ENCODE results near the gene GRB10.

GRB10 gene

GRCh38 chr7:50814166-50814565 is 31.5 kb upstream of the GRB10 start:
- no peak for DNase-seq (ENCODE audit: insufficient read length, low spot score)
- no peak for TF ChIP-seq CTCF (IDR thresholded peaks at IDR 0.05; ENCODE audit: insufficient read depth, missing control alignments)
- no peak for FAIRE-seq

GRCh38 chr7:50812841-50813475 is 30.3 kb upstream of the GRB10 start:
- no peak for TF ChIP-seq CTCF (IDR thresholded peaks at IDR 0.05; ENCODE audit: insufficient read depth, missing control alignments)
- FAIRE-seq (no peak), DNase-seq (ENCODE audit: insufficient read length, low spot score) (no peak)

GRCh38 chr7:50812094-50812493 is 29.4 kb upstream of the GRB10 start:
- no peak for FAIRE-seq
- no peak for DNase-seq (ENCODE audit: insufficient read length, low spot score)
- no peak for TF ChIP-seq CTCF (IDR thresholded peaks at IDR 0.05; ENCODE audit: insufficient read depth, missing control alignments)

- TF ChIP-seq CTCF (IDR thresholded peaks at IDR 0.05; ENCODE audit: insufficient read depth, missing control alignments) = no peak
- no peak for FAIRE-seq
- no peak for DNase-seq (ENCODE audit: insufficient read length, low spot score)
These were observed 25.7 kb upstream of the GRB10 start for GRCh38 chr7:50808282-50808888.

GRCh38 chr7:50807026-50807730 is 24.5 kb upstream of the GRB10 start:
- FAIRE-seq = no peak
- DNase-seq (ENCODE audit: insufficient read length, low spot score) = no peak
- TF ChIP-seq CTCF (IDR thresholded peaks at IDR 0.05; ENCODE audit: insufficient read depth, missing control alignments) = no peak

- TF ChIP-seq CTCF (IDR thresholded peaks at IDR 0.05; ENCODE audit: insufficient read depth, missing control alignments) = no peak
- no peak for FAIRE-seq
- no peak for DNase-seq (ENCODE audit: insufficient read length, low spot score)
These were observed 23.4 kb upstream of the GRB10 start for GRCh38 chr7:50806143-50806542.

All from D721Med (cell line).